Endometrial microvascular endothelial cells (primary cell): ENCODE measurements around the gene GIN1. TPM values are rescaled to one million over a fixed set of nuclear protein-coding genes. Genes with fewer than 3 reads are reported as not detected.
"Not testable (repeated sequence)": the region's sequence is repeated elsewhere in the genome, so short reads cannot be mapped to it uniquely, and the experiment has no call there.

ENCODE experiments used
- in situ Hi-C: cut with HindIII; loops from 2 replicates; pipeline ENCODE4 v1.10.0; 2017; ENCODE audit warnings: low sequenced_read_pairs, low pct_unique_long_range_greater_than_20kb; ENCODE audit errors: inconsistent ontology term
- total RNA-seq: library from RNA; depleted of rRNA; stranded (reverse); fragments of >200 nt; gene quantifications from one replicate; pipeline ENCODE4 v1.2.3, GENCODE V29; 2015; ENCODE audit errors: inconsistent ontology term

GIN1 gene
- total RNA-seq, 1 donor from 2014 or later, result 2.7 TPM

DNA sequence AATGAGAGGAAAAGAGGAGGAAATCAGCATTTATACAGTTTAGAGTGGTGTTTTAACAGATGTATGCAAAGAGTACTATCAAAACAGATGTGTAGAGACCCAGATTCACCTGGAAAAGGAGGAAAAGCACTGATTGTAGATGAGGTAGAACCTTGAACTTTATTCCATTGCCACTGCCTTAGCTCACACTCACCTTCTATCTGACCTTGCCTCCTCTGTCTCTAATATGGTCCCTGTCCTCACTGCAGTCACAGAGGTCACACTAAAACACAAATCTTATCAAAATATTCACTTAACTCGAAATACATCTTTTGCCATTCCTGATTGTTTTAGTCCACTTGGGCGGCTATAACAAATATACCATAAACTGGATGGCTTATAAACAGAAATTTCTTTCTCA lies 7.0 kb downstream of the GIN1 start:
- in situ Hi-C loops, result no loop called here

DNA sequence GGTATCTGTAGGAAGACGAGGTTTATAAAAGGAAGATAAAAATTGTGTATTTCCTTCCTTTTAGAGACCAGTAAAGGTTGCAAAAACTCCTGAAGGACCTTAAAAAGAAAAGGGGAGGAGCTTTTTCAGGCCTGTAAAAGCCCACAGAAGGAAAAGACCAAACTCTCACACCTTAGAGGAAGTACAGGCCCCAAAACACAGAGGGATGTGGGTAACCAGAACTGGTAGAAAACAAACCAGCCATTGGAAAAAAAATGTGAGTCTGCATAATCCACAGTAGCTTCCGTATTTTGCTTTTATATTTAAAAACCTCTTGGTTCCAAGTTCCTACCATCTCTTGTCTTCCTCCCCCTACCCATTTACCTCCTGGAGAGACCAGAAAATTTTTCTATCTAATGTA lies 8.5 kb downstream of the GIN1 start:
- in situ Hi-C loops, result no loop called here

DNA sequence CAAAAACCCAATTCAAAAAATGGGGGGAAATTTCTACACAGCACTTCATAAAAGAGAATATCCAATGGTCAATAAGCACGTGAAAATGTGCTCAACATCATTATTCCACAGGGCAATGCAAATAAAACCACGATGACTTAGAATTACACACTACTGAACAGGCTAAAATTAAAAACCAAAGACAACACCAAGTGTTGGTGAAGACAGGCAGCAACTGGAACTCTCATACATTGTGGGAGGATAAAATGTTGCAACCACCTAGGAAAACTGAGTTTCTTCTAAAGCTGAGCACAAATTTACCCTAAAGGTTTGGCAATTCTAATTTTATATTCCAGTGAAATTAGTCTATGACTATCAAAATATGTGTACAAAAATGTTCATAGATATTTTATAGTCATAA lies 9.5 kb downstream of the GIN1 start:
- in situ Hi-C loops, result no loop called here

DNA sequence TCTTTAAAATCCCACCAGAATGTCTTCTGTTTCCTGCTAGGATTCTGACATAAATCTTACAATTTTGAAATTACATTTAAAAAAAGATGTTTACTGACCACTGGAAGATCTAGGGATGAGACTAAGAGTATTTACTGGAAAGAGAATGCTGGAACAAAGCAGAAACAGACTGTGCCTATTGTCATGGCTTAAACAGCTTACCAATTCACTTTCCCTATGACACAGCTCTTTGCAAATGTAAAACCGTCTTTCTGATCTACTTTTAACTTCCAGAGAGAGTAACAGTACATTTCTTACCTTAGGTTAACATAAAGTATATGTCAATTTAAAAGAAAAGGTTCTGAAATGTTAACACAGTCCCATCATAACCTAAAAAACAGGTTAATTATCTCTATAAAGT lies 10.7 kb downstream of the GIN1 start:
- in situ Hi-C loops, result no loop called here

DNA sequence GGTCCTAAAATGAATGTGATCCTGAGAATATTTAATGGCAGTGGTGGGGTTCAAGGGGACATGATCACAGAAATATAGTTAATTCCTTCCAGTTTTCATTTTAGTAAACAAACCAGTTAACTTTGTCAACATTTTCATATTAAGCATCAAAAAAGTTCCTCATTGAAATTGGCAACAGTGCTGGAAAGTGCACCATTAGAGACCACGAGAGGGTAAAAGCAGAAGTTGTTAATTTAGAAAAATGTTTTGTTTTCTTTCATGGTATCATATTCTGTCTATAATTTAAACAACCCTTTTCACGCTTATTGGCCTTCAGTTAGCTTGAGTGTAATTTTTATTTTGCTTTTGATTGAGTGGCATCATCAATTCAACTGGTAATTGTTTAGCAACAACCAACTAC lies 11.9 kb downstream of the GIN1 start:
- in situ Hi-C loops, result no loop called here

DNA sequence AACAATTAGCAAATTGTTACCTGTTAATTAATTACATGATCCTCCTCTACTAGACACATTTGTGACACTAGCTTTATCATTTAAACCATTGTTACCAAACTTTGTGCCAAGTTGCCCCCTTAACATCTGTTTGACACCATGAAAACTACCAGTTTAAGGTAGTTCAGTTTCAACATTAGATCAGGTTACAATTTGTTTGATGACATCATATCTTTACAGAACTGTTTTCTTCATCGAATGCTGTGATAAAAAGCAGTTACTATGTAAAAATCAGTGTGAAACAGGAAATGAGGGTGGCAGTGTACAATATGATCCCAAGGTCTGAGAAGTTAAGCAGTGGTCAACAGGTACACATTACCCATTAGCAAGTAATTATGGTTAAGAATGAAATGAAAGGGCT lies 17.7 kb downstream of the GIN1 start:
- in situ Hi-C loops, result no loop called here

DNA sequence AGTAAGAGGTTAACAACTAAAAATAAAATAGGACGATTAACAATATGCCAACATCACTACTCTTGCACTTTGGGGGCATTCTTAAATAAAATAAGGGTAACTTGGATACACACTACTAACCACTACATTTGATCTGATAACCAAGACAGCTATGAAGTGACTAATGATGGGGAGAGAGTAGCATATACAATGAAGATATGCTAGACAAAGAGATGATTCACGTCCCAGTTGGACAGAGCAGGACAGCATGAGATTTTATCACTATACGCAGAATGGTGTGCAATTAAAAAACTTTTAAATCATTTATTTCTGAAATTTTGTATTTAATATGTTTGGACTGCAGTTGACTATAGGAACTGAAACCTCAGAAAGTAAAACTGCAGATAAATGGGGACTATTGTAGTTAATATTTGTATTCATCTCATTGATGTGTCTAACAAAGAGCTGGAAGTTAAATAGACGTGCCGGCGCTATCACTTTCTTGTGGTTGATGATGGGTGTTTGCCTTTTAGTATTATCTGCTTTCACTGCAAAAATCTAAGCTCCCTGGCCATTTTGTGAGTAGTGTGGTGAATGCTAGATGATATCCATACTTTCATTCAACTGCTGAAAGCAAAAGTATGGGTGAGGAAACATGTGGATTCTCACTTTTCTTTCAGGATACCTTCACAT lies 18.7 kb downstream of the GIN1 start:
- in situ Hi-C loops, result no loop called here

DNA sequence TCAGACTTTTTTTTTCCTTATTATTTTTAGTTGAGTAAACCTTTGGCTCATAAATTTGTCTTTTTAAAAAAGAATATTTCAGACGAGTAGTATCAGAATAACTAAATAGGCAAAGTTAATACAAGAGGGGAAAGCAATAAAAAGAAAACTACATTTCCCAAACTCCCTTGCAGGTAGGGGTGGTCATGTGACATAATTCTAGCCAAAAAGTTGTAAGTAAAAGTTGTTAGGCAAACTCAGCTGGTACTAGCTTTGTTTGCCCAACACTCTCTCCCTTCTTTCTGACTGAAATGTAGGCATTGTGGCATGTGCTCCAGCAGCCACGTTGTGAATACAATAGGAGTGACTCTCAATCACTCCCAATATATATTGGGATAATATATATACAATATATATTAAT lies 20.9 kb downstream of the GIN1 start:
- in situ Hi-C loops, result no loop called here

DNA sequence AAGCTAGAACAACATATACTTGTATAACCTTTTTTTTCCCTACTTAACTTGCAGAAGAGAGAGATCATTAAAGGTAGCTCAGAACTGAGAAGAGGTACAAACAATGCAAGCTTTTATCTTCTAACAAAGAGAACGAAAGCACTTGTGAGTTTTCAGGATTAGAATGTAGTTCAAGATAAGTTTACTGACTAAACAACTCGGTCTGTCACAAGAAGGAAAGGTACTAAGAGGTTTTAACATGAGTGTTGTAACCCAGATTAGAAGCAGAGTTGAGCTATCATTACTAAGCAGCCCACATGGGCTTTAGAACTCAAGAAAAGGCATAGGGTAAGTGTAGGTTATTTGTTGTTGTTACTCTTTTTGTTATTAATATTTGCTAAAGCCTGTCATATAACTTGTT lies 25.2 kb downstream of the GIN1 start:
- in situ Hi-C loops, result no loop called here

DNA sequence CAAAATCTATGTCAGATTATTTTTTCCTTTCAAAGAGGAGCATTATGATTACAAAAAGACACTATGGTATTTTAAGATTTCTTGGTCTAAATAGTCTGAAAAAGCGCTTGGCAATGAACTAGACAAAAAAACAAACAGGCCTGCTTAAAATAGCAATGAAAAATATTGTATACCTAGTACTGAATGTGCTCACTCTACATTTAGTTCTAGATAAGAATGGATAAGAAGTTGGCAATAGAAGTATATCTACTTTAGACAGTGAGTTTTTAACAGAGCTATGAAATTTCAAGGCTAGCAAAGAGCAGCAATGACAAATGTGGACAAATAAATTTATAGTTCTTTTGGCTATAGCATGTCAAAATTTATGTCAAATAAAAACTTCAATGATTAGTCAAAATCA lies 26.2 kb downstream of the GIN1 start:
- in situ Hi-C loops, result no loop called here

DNA sequence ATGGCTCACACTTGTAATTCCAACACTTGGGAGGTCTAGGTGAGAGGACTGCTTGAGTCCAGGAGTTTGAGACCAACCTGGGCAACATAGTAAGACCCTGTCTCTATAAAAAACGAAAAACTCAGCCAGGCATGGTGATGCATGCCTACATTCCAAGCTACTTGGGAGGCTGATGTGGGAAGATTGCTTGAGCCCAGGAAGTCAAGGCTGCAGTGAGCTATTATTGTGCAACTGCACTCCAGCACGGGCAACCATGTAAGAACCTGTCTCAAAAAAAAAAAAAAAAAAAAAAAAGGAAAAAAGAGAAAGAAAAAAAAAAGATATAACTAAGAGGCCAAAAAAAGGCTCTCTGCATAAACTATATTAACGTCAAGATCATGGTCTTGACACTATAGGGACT lies 27.3 kb downstream of the GIN1 start:
- in situ Hi-C loops, result no loop called here

DNA sequence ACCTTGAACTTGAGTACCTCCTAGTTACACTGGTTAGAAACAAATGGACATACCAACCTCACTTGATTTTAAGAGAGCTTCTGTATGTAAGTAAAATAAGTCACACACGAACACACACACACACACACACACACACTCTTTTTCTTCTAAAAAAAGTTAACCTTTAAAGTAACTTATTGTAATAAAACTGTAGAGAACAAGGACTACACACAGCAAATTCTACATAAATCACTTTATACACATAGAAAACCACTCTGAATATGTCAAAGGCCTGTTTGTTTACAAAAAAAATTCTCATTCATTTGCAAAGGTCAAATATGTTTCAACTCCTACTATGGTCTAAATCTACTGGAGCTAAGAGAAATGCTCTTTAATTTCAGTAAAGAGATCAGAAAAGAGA lies 29.1 kb downstream of the GIN1 start:
- in situ Hi-C loops, result no loop called here

DNA sequence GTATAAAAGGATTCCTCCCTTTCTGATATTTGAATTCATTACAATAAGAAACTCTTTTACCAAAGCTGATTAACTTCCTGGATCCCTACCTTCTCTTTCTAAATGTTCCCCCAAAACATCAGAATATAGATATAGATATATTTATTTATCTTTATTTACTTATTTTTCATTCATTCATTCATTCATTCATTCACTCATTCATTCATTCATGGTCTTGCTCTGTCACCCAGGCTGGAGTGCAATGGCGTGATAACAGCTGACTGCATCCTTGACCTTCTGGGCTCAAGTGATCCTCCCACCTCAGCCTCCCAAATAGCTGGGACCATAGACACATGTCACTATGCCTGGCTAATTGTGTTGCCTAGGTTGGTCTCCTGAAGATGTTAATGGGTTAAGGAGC lies 30.7 kb downstream of the GIN1 start:
- in situ Hi-C loops, result no loop called here

DNA sequence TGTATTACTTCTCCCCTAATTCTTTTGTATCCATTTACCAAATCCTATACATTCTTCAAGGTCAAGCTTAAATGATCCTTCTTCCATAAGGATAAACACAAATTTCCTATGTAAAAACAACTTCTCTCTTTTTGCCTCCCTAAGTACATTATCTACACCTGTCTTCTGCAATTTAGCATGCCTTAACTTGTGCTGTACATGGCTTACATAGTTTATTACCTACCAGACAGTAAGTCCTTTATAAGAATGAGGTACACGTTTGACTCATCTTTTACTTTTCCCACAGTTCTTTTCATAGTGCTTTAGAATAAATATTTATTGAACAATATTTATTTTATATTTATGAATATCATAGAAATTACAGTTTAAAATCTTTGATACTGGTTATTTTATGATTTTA lies 33.4 kb downstream of the GIN1 start:
- in situ Hi-C loops, result no loop called here

DNA sequence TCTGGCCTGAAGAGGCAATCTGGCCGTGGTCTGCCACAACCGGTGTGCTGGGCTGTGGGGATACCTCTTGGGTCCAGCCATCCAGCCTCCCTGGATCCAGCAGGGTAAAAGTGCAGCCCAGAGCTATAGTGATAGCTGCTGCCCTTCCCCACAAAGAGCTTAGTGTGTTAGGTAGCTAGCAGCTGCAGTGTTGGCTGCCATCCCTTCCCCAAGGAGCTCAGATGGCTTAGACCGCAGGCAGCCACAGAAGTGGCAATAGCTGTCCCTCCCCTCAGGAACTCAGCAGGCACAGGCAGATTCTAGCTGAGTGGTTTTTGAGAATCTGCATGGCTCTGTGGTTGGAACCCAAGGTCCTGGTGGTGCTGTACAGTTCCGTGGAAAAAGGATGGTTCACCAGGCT lies 40.1 kb downstream of the GIN1 start:
- in situ Hi-C loops, result no loop called here

DNA sequence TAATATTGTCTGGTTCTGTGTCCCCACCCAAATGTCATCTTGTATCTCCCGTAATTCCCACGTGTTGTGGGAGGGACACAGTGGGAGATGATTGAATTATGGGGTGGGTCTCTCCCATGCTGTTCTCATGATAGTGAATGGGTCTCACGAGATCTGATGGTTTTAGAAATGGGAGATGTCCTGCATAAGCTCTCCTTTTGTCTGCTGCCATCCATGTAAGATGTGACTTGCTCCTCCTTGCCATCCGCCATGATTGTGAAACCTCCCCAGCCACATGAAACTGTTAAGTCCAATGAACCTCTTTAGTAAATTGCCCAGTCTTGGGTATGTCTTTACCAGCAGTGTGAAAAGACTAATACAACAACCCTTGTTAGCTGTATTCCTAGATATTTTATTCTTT lies 44.5 kb downstream of the GIN1 start:
- in situ Hi-C loops, result no loop called here

DNA sequence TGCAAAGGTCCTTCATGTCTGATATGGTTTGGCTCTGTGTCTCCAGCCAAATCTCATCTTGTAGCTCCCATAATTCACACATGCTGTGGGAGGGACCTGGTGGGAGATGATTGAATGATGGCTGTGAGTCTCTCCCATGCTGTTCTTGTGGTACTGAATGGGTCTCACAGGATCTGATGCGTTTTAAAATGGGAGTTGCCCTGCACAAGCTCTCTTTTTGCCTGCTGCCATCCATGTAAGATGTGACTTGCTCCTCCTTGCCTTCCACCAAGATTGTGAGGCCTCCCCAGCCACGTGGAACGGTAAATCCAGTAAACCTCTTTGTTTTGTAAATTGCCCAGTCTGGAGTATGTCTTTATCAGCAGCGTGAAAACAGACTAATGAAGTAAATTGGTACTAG lies 46.4 kb downstream of the GIN1 start:
- in situ Hi-C loops, result not testable (repeated sequence)

DNA sequence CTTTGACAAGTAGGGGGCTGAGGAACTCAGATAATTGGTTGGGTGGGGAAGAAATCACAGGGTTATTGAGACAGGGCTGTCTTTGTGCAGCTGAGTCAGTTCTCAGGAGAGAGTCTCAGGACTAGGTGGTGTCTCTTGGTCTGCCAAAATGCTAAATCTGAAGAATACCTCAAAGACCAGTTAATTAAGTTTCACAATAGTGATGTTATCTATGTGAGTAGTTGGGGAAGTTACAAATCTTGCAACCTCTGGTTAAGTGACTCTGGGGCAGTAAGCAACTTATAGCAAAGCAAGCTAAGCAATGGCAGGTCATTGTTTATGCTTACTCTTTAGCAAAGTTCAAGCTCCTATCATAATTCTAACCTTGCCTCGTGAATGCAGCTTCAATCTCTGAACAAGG lies 53.6 kb downstream of the GIN1 start:
- in situ Hi-C loops, result no loop called here

DNA sequence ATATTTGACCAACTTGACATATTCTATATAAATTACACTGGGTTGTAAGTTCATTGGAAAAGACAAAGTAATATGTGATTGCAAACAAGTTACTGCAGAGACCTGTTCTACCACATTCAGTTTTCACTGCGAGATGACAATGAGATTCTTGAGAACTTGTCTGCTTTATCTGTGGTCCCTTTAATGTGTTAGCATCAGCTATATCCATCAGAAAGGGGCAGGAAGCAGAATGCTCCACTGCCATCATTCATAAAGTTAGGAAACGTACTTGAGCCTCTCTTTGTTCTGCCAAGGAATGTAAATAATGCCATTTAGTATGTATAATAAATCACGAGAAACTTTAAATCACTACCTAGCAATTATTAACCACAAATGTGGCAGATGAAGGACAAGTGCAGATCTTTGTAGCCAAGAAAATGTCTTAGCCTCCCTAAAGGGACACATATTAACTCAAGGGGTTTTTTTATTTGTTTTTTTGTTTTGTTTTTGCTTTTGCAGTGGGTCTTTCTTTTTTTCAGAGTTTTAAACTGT lies 59.4 kb downstream of the GIN1 start:
- in situ Hi-C loops, result no loop called here

DNA sequence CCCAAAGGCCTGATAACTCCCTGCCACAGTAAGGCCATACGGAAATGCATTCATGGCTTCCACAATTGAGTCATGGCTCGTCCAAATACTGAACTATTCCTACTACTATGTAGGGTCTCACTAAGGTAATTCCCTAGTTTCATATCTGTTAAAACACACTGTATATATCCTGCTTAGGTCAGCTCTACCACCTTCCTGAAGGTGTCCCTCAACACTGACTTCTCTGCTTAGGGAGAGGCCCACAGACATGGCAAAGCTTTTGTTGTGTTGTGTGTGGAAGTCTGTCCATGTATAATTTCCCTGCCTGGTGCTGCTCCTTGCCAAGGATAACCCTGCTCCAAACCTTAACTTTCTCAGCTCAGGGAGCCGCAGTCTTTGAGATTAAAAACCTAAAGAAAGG lies 60.4 kb downstream of the GIN1 start:
- in situ Hi-C loops, result no loop called here
